Measurements from ENCODE around the gene RNF150. TPM values are rescaled to one million over a fixed set of nuclear protein-coding genes. Genes with fewer than 3 reads are reported as not detected.

Gene RNF150
- total and polyA plus RNA-seq, 2 of the 8 experiments (the other 6 are each of a cell fraction or from before 2014, with no cell fraction given) = 3.4 to 4.8 TPM

DNA sequence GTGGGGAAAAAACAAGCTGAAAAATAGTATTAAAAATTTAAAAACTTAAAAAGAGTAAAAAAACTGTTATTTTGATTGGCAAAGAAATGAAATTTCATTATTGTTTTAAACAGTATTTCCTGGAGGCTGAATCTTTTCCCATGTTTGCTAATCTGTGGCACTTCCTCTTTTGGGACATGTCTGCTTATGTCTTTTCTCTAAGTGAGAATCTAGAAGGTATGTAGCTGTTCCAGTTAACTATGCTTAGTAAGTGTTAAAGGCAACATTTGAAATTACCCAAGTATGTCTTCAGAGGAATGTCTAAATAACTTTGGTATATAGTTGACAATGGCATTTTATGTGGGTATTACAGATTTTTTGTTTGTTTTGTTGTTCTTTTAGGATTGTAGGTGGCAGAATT is 295.5 kb downstream of the RNF150 start:
- CTCF ChIA-PET (ENCODE audit: partially characterized antibody) = no interaction called here
- no peak for TF ChIP-seq RFX5 (IDR thresholded peaks at IDR 0.05; ENCODE audit: borderline replicate concordance, low read depth, low read length)
- TF ChIP-seq KDM4A (IDR thresholded peaks at IDR 0.05; ENCODE audit: low read depth, low read length, severe bottlenecking) = no peak

More for the DNA sequence above, 295.5 kb downstream of the RNF150 start:
- no peak overlapping the region for H2BK12ac ChIP-seq (ENCODE audit: low read depth, low read length)
- no peak overlapping the region for H2BK15ac ChIP-seq (ENCODE audit: low read length)
- no peak overlapping the region for H3K9ac ChIP-seq (replicated peaks in 1 of 4; ENCODE audit: extremely low read depth in 1 of 4, low read depth in 3 of 4, low read length in 3 of 4)
- H2BK20ac ChIP-seq (ENCODE audit: low read length) = no peak overlapping the region
- no peak for FAIRE-seq
- H3K56ac ChIP-seq (replicated peaks; ENCODE audit: insufficient read length, low read depth, low read length) = no peak overlapping the region
- H3K79me2 ChIP-seq (ENCODE audit: control insufficient read depth in 1 of 2, insufficient read depth in 2 of 2, low read length in 2 of 2) = no peaks in the 10 kb centered on the region
- no peak overlapping the region for H4K91ac ChIP-seq (replicated peaks; ENCODE audit: insufficient read length, low read length)
- POLR2A ChIA-PET (ENCODE audit: partially characterized antibody) = no interaction called here
- H3K27me3 ChIP-seq (replicated peaks in 1 of 4; ENCODE audit: control insufficient read depth in 3 of 4, extremely low read depth in 1 of 4, insufficient read depth in 3 of 4, low read length in 3 of 4) = no peaks in the 10 kb centered on the region
- H3K18ac ChIP-seq (ENCODE audit: extremely low read depth, low read length) = no peak overlapping the region
- no peaks in the 10 kb centered on the region for H3K9me3 ChIP-seq (ENCODE audit: insufficient read depth in 2 of 2, low read depth in 1 of 2, low read length in 1 of 2)
- no peak overlapping the region for H4K5ac ChIP-seq (ENCODE audit: insufficient read length, low read depth, low read length)
- H3K4ac ChIP-seq (replicated peaks; ENCODE audit: insufficient read length, low read depth, low read length) = no peak overlapping the region
- no peaks in the 10 kb centered on the region for H3K4me1 ChIP-seq (replicated peaks in 1 of 4; ENCODE audit: control insufficient read depth in 3 of 4, insufficient read depth in 4 of 4, low read length in 3 of 4)
- no peak overlapping the region for H2BK5ac ChIP-seq (ENCODE audit: low read depth, low read length)
- H3K27ac ChIP-seq (ENCODE audit: low read depth, low read length) = no peak overlapping the region
- no peak overlapping the region for H3K14ac ChIP-seq (ENCODE audit: insufficient read length)
- H2AFZ ChIP-seq (ENCODE audit: low read length) = no peak overlapping the region
- H3K79me1 ChIP-seq (ENCODE audit: low read depth, low read length) = no peaks in the 10 kb centered on the region
- H3K4me3 ChIP-seq (ENCODE audit: extremely low read depth in 1 of 4, insufficient read depth in 2 of 4, low read depth in 3 of 4, low read length in 4 of 4) = no peak overlapping the region
- H2BK120ac ChIP-seq (replicated peaks; ENCODE audit: low read depth, low read length) = no peak overlapping the region
- no peak overlapping the region for H3K23ac ChIP-seq (ENCODE audit: insufficient read length)
- no peak overlapping the region for H4K8ac ChIP-seq (ENCODE audit: extremely low read depth, insufficient read depth, low read length)
- DNase-seq (ENCODE audit: low read depth in 1 of 2, low spot score in 2 of 2) = no peak
- H3K4me2 ChIP-seq (ENCODE audit: insufficient read depth in 1 of 2, low read depth in 2 of 2, low read length in 2 of 2) = no peak overlapping the region
- H3K23me2 ChIP-seq (ENCODE audit: low read depth, low read length) = no peaks in the 10 kb centered on the region
- no peak overlapping the region for H2AK5ac ChIP-seq (ENCODE audit: low read depth, low read length)
- no peaks in the 10 kb centered on the region for H3K36me3 ChIP-seq (ENCODE audit: control insufficient read depth in 2 of 4, insufficient read depth in 4 of 4, low read length in 3 of 4)
- H4K20me1 ChIP-seq (replicated peaks in 1 of 2; ENCODE audit: control insufficient read depth in 1 of 2, insufficient read depth in 2 of 2, low read length in 2 of 2) = no peaks in the 10 kb centered on the region

Data from H1 (cell line).